ENCODE results near the gene VSTM4.

Gene VSTM4

DNA sequence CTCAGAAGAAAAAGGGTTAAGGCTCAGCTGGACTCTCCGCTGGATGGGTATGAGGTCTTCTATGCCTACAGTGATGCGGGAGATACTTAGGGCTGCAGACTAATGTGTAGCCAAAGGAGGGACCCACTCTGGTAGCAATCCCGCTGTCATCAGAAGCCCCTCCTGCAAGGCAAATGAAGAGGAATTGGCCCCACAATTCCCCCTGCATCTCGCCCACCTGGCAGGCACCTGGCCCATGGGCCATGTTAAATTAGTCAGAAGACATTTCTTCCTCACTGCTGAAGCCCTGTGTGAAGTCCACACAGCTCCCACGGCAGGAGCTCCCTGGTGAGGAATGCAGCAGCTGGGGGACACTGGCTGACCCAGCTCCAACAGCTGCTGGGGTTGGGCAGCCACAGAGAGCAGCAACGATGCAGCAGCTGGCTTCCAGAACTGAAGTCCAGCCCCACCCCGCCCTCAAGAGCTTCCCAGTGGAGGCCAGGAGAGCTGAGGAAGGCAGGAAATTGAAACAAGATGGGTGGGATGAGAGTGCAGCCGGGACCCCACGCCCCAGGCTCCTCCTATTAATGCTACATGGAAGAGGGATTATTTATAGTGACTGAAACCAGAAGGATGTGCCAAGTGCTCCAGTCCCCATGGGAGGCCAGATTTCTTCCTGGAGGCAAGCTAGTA lies 5.5 kb downstream of the VSTM4 start:
- Histone ChIP-seq H3K36me3 (ENCODE audit: control insufficient read depth, insufficient read depth, low read length) (no peaks in the 10 kb centered on the region), H3K9me3 (ENCODE audit: control insufficient read depth, insufficient read depth, low read length) (no peaks in the 10 kb centered on the region), H3K27me3 (ENCODE audit: control insufficient read depth, insufficient read depth, low read length) (no peaks in the 10 kb centered on the region), H3K4me1 (ENCODE audit: control insufficient read depth, insufficient read depth, low read length) (no peaks in the 10 kb centered on the region), H3K4me3 (ENCODE audit: low read length) (no peak overlapping the region), H3K27ac (ENCODE audit: low read length) (no peak overlapping the region)
- no CpG with 5 or more reads among the region's 9 CpGs for WGBS (ENCODE audit: insufficient coverage, insufficient read length)
- no peak for DNase-seq (ENCODE audit: low read depth, low spot score)

- H3K36me3 ChIP-seq (ENCODE audit: control insufficient read depth, insufficient read depth, low read length), result no peaks in the 10 kb centered on the region
- no peaks in the 10 kb centered on the region for H3K9me3 ChIP-seq (ENCODE audit: control insufficient read depth, insufficient read depth, low read length)
- WGBS (ENCODE audit: insufficient coverage, insufficient read length), result no CpG with 5 or more reads among the region's 7 CpGs
- no peak overlapping the region for H3K27ac ChIP-seq (ENCODE audit: low read length)
- H3K27me3 ChIP-seq (ENCODE audit: control insufficient read depth, insufficient read depth, low read length), result no peaks in the 10 kb centered on the region
- no peaks in the 10 kb centered on the region for H3K4me1 ChIP-seq (ENCODE audit: control insufficient read depth, insufficient read depth, low read length)
- DNase-seq (ENCODE audit: low read depth, low spot score), result no peak
- H3K4me3 ChIP-seq (ENCODE audit: low read length), result no peak overlapping the region
These were observed 6.7 kb downstream of the VSTM4 start for GRCh38 chr10:49108656-49109055.

- WGBS (ENCODE audit: insufficient coverage, insufficient read length), result no CpG with 5 or more reads among the region's 8 CpGs
- H3K27me3 ChIP-seq (ENCODE audit: control insufficient read depth, insufficient read depth, low read length), result no peaks in the 10 kb centered on the region
These were observed 7.4 kb downstream of the VSTM4 start for GRCh38 chr10:49107887-49108267.

GRCh38 chr10:49107111-49107886 lies 8.0 kb downstream of the VSTM4 start:
- Histone ChIP-seq H3K4me3 (ENCODE audit: low read length) (no peak overlapping the region), H3K36me3 (ENCODE audit: control insufficient read depth, insufficient read depth, low read length) (no peaks in the 10 kb centered on the region), H3K27ac (ENCODE audit: low read length) (no peak overlapping the region), H3K9me3 (ENCODE audit: control insufficient read depth, insufficient read depth, low read length) (no peaks in the 10 kb centered on the region), H3K27me3 (ENCODE audit: control insufficient read depth, insufficient read depth, low read length) (no peaks in the 10 kb centered on the region), H3K4me1 (ENCODE audit: control insufficient read depth, insufficient read depth, low read length) (no peaks in the 10 kb centered on the region)
- no CpG with 5 or more reads among the region's 17 CpGs for whole genome bisulfite sequencing (ENCODE audit: insufficient coverage, insufficient read length)
- no peak for DNase-seq (ENCODE audit: low read depth, low spot score)

More at GRCh38 chr10:49107887-49108267, 7.4 kb downstream of the VSTM4 start:
- no peaks in the 10 kb centered on the region for H3K9me3 ChIP-seq (ENCODE audit: control insufficient read depth, insufficient read depth, low read length)
- no peaks in the 10 kb centered on the region for H3K36me3 ChIP-seq (ENCODE audit: control insufficient read depth, insufficient read depth, low read length)
- H3K4me3 ChIP-seq (ENCODE audit: low read length), result no peak overlapping the region
- H3K27ac ChIP-seq (ENCODE audit: low read length), result no peak overlapping the region
- DNase-seq (ENCODE audit: low read depth, low spot score), result no peak
- no peaks in the 10 kb centered on the region for H3K4me1 ChIP-seq (ENCODE audit: control insufficient read depth, insufficient read depth, low read length)

DNA sequence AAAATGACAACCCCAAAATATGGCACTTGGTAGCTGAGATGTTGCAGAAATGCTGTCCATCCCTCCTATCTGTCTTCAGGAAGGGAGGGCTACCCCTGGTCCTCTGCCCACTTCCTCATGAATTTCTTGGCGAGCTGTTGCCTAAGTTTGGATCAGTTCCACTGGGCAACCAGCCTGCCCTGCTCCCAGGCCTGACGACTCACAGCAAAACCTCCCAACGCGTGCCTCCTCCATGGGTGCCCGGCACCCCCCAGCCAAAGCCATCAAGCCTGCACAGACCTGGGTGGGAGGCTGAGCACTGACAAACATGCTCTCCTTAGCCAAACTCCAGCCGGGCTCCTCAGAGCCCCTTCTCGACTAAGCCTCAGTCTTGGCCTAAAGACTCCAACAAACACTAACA lies 8.9 kb downstream of the VSTM4 start:
- Histone ChIP-seq H3K4me3 (ENCODE audit: low read length) (no peak overlapping the region), H3K27me3 (ENCODE audit: control insufficient read depth, insufficient read depth, low read length) (no peaks in the 10 kb centered on the region), H3K9me3 (ENCODE audit: control insufficient read depth, insufficient read depth, low read length) (no peaks in the 10 kb centered on the region), H3K27ac (ENCODE audit: low read length) (no peak overlapping the region), H3K4me1 (ENCODE audit: control insufficient read depth, insufficient read depth, low read length) (no peaks in the 10 kb centered on the region), H3K36me3 (ENCODE audit: control insufficient read depth, insufficient read depth, low read length) (no peaks in the 10 kb centered on the region)
- DNase-seq (ENCODE audit: low read depth, low spot score), result no peak
- no CpG with 5 or more reads among the region's 7 CpGs for WGBS (ENCODE audit: insufficient coverage, insufficient read length)

- no peaks in the 10 kb centered on the region for H3K4me1 ChIP-seq (ENCODE audit: control insufficient read depth, insufficient read depth, low read length)
- WGBS (ENCODE audit: insufficient coverage, insufficient read length), result no CpG with 5 or more reads among the region's 4 CpGs
- no peaks in the 10 kb centered on the region for H3K27me3 ChIP-seq (ENCODE audit: control insufficient read depth, insufficient read depth, low read length)
- H3K4me3 ChIP-seq (ENCODE audit: low read length), result no peak overlapping the region
- H3K27ac ChIP-seq (ENCODE audit: low read length), result no peak overlapping the region
- H3K36me3 ChIP-seq (ENCODE audit: control insufficient read depth, insufficient read depth, low read length), result no peaks in the 10 kb centered on the region
- DNase-seq (ENCODE audit: low read depth, low spot score), result no peak
- no peaks in the 10 kb centered on the region for H3K9me3 ChIP-seq (ENCODE audit: control insufficient read depth, insufficient read depth, low read length)
These were observed 10.2 kb downstream of the VSTM4 start for GRCh38 chr10:49105076-49105475.

- H3K9me3 ChIP-seq (ENCODE audit: control insufficient read depth, insufficient read depth, low read length), result no peaks in the 10 kb centered on the region
- no peaks in the 10 kb centered on the region for H3K27me3 ChIP-seq (ENCODE audit: control insufficient read depth, insufficient read depth, low read length)
- no peak overlapping the region for H3K4me3 ChIP-seq (ENCODE audit: low read length)
- H3K27ac ChIP-seq (ENCODE audit: low read length), result no peak overlapping the region
- no peak for DNase-seq (ENCODE audit: low read depth, low spot score)
- H3K36me3 ChIP-seq (ENCODE audit: control insufficient read depth, insufficient read depth, low read length), result no peaks in the 10 kb centered on the region
- no peaks in the 10 kb centered on the region for H3K4me1 ChIP-seq (ENCODE audit: control insufficient read depth, insufficient read depth, low read length)
- WGBS (ENCODE audit: insufficient coverage, insufficient read length), result no CpG with 5 or more reads among the region's 5 CpGs
These were observed 11.0 kb downstream of the VSTM4 start for GRCh38 chr10:49104323-49104722.

DNA sequence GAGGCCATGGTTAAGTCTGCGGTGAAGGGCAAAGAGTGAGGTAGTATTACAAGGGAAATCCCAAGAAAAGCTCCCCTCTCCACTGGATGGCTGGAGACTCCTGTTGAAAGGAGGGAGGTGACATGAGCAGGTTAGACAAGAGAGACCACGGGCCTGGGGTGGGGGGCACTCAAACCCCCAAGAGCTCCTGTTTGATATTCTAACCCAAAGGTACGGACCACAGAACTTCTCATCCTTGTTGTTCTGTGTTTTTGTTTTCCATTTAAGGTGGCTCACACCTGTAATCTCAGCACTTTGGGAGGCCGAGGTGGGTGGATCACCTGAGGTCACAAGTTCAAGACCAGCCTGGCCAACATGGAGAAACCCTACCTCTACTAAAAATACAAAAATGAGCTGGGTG lies 11.6 kb downstream of the VSTM4 start:
- Histone ChIP-seq H3K9me3 (ENCODE audit: control insufficient read depth, insufficient read depth, low read length) (no peaks in the 10 kb centered on the region), H3K27me3 (ENCODE audit: control insufficient read depth, insufficient read depth, low read length) (no peaks in the 10 kb centered on the region), H3K27ac (ENCODE audit: low read length) (no peak overlapping the region), H3K36me3 (ENCODE audit: control insufficient read depth, insufficient read depth, low read length) (no peaks in the 10 kb centered on the region), H3K4me1 (ENCODE audit: control insufficient read depth, insufficient read depth, low read length) (no peaks in the 10 kb centered on the region), H3K4me3 (ENCODE audit: low read length) (no peak overlapping the region)
- DNase-seq (ENCODE audit: low read depth, low spot score), result no peak
- no CpG with 5 or more reads among the region's 4 CpGs for WGBS (ENCODE audit: insufficient coverage, insufficient read length)

DNA sequence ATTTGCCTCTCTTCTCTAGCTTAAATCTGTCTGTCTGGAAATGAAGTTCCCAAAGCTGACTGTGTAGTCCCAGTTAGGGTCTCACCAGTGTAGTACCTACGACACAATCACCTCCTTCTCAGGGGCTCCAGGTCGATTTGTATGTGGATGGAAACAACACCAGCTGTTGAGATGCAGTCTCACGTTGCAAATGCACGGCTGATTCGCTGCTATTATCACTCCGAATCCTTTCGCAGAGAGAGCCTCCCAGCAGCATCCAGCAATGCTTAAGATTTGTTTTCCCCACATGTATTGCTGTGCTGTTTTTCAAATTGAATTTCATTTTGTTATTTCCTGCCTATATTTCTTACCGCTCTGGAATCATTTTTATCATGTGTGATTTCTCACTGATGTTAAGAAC lies 16.3 kb downstream of the VSTM4 start:
- DNase-seq (ENCODE audit: low read depth, low spot score), result no peak
- WGBS (ENCODE audit: insufficient coverage, insufficient read length), result no CpG with 5 or more reads among the region's 8 CpGs
- Histone ChIP-seq H3K27me3 (ENCODE audit: control insufficient read depth, insufficient read depth, low read length) (no peaks in the 10 kb centered on the region), H3K9me3 (ENCODE audit: control insufficient read depth, insufficient read depth, low read length) (no peaks in the 10 kb centered on the region), H3K36me3 (ENCODE audit: control insufficient read depth, insufficient read depth, low read length) (no peaks in the 10 kb centered on the region), H3K4me3 (ENCODE audit: low read length) (no peak overlapping the region), H3K4me1 (ENCODE audit: control insufficient read depth, insufficient read depth, low read length) (no peaks in the 10 kb centered on the region), H3K27ac (ENCODE audit: low read length) (no peak overlapping the region)

DNA sequence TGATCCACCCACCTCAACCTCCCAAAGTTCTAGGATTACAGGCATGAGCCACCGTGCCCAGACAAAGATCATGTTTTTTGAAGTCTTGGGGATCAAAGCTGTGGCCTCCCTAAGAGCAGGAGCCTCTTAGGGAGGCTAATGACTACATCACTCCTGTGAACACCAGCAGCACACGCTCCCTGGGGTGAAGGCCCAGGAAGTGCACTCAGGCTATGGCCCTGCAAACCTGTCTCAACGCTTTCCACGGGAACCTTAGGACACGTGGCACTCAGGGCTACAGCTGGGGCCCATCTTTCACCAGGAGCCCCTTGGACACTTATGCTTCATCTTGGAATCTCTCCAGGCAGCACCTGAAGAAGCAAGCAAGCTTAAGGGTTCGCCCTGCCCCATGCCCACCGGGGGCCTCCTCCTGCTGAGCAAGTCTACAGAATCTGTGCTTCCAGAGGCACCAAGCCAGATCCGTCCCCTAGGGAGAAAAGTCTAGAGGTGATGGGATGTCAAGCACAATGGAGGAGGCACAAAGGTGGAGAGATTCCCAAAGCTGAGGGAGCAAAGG lies 18.4 kb downstream of the VSTM4 start:
- no CpG with 5 or more reads among the region's 8 CpGs for WGBS (ENCODE audit: insufficient coverage, insufficient read length)
- no peaks in the 10 kb centered on the region for H3K4me1 ChIP-seq (ENCODE audit: control insufficient read depth, insufficient read depth, low read length)
- H3K27me3 ChIP-seq (ENCODE audit: control insufficient read depth, insufficient read depth, low read length), result no peaks in the 10 kb centered on the region
- no peaks in the 10 kb centered on the region for H3K36me3 ChIP-seq (ENCODE audit: control insufficient read depth, insufficient read depth, low read length)
- no peaks in the 10 kb centered on the region for H3K9me3 ChIP-seq (ENCODE audit: control insufficient read depth, insufficient read depth, low read length)
- H3K4me3 ChIP-seq (ENCODE audit: low read length), result no peak overlapping the region
- DNase-seq (ENCODE audit: low read depth, low spot score), result no peak
- H3K27ac ChIP-seq (ENCODE audit: low read length), result no peak overlapping the region

Data from iPS DF 6.9 (cell line).